Vagina (tissue), 2 donors: Measurements from ENCODE around the gene MDFIC.

ENCODE experiments used
- CTCF ChIP-seq, 3 experiments: fragments of 450-650 bp in 2 of 3; fragments of 200-600 bp in 1 of 3; sonication (generic) in 1 of 3; IDR thresholded peaks; one replicate each; pipeline ENCODE4 v1.5.1; 2017 to 2019; ENCODE audit warnings: antibody characterized with exemption in 3 of 3, mild to moderate bottlenecking in 2 of 3, moderate library complexity in 2 of 3
- POLR2A ChIP-seq, 2 donors: fragments of 450-650 bp; IDR thresholded peaks; one replicate each; pipeline ENCODE4 v1.6.1; 2017; ENCODE audit warnings: antibody characterized with exemption in 2 of 2, mild to moderate bottlenecking in 2 of 2, moderate library complexity in 2 of 2
- POLR2AphosphoS5 ChIP-seq, 2 donors: sonication (generic); formaldehyde crosslinking; IDR thresholded peaks; one replicate each; pipeline ENCODE4 v1.9.0; 2017; ENCODE audit warnings: antibody characterized with exemption in 2 of 2, mild to moderate bottlenecking in 2 of 2, low read depth in 1 of 2; ENCODE audit not compliant: insufficient read depth in 1 of 2

- TF ChIP-seq CTCF (IDR thresholded peaks at IDR 0.05) = no peak
- TF ChIP-seq POLR2AphosphoS5 (IDR thresholded peaks at IDR 0.05; ENCODE audit: insufficient read depth in 1 of 2, low read depth in 1 of 2) = no peak
- TF ChIP-seq POLR2A (IDR thresholded peaks at IDR 0.05) = no peak
Measured at GRCh38 chr7:115060095-115060870, 138.4 kb downstream of the MDFIC start.
